Right cardiac atrium (tissue), 5 donors: ENCODE data around the gene VSX1. TPM values are rescaled to one million over a fixed set of nuclear protein-coding genes. Genes with fewer than 3 reads are reported as not detected.

Source experiments
- ATAC-seq, 2 donors: fragments of 200-7000 bp; cut with Tn5 transposase; one replicate each; pipeline versions ENCODE4 v1.8.0 to v1.9.1; 2020; ENCODE audit warnings: moderate library complexity in 2 of 2, mild to moderate bottlenecking in 1 of 2
- DNase-seq, 3 donors: peaks; one replicate each; pipeline ENCODE4 v3.0.0-alpha.2; 2020
- H3K27ac ChIP-seq: one replicate; pipeline ENCODE4 v1.5.1; 2013; ENCODE audit warnings: mild to moderate bottlenecking, low read length, control low read depth, moderate library complexity
- H3K27me3 ChIP-seq: one replicate; pipeline ENCODE4 v1.6.1; 2013; ENCODE audit not compliant: control insufficient read depth, insufficient read depth
- H3K4me1 ChIP-seq: one replicate; pipeline ENCODE4 v1.6.1; 2013; ENCODE audit warnings: low read length; ENCODE audit not compliant: control insufficient read depth, insufficient read depth
- H3K4me3 ChIP-seq: one replicate; pipeline ENCODE4 v1.5.1; 2013; ENCODE audit warnings: low read length, control low read depth
- H3K9me3 ChIP-seq: one replicate; pipeline ENCODE4 v1.6.1; 2013; ENCODE audit warnings: low read length; ENCODE audit not compliant: control insufficient read depth
- WGBS: extraction: QIAGEN DNeasy Blood & Tissue Kit; methylation state at CpG from one replicate; pipeline ENCODE4 v1.1.7; 2013; 5-methylcytosine and 5-hydroxymethylcytosine counted together
- intact Hi-C, 4 donors: fragments of 100-400 bp; cut with DNase I; formaldehyde crosslinking; loops; one replicate each; pipeline versions ENCODE4 v1.11.0 to v1.14.0; 2022 to 2023
- polyA plus RNA-seq: library from polyadenylated mRNA; stranded (reverse); fragments of 200-250 nt; gene quantifications from one replicate; pipeline ENCODE4 v1.2.3, GENCODE V29; 2013
- total RNA-seq, 4 donors: library from RNA; stranded (reverse); fragmentation: NEBNext Ultra II Directional; extraction: Animal tissue kit (Norgen Biotek cat#: 25700); gene quantifications; one replicate each; pipeline ENCODE4 v1.2.1, GENCODE V29; 2021
- donor health status: healthy with polysubstance abuse.
- donor health status: DM: no; HTN: yes; CAD: no.
- donor health status: DM: no; HTN: no; CAD: no.
- donor health status: DM: no; HTN: yes; CAD: no; lungs with severe emphysema.
- donor health status: DM: yes; HTN: yes; CAD: no.

VSX1 gene
- total and polyA plus RNA-seq, 5 donors = 0.27 to 0.44 TPM; not detected in 3

- ATAC-seq (peak; percentile 74 to 76), DNase-seq (peak in 1 of 3 donors; percentile 85)
- 25% methylated on average over 9 of the region's 9 CpGs for WGBS
- H3K4me1 ChIP-seq = peaks cover 6% of the 10 kb centered on the region
- H3K9me3 ChIP-seq = no peaks in the 10 kb centered on the region
- intact Hi-C loops = loop anchor here (1.0 to 2.0 kb wide), 4 partner anchors 69 to 71 kb away; no protein-coding TSS in a partner anchor
- H3K27ac ChIP-seq = no peak overlapping the region
- H3K4me3 ChIP-seq = no peak overlapping the region
- no peaks in the 10 kb centered on the region for H3K27me3 ChIP-seq
Measured at GRCh38 chr20:25065625-25066338, 16.2 kb downstream of the VSX1 start.

- Histone ChIP-seq H3K9me3 (no peaks in the 10 kb centered on the region), H3K27me3 (no peaks in the 10 kb centered on the region), H3K4me1 (peaks cover 6% of the 10 kb centered on the region), H3K27ac (no peak overlapping the region), H3K4me3 (no peak overlapping the region)
- peak in 1 of 2 donors; percentile 6 for ATAC-seq
- intact Hi-C loops = loop anchor here in 3 of 4 donors (1.0 to 2.0 kb wide), 3 partner anchors 68 to 71 kb away; no protein-coding TSS in a partner anchor
- no peak for DNase-seq
- WGBS = 69% methylated on average over 9 of the region's 9 CpGs
Measured at GRCh38 chr20:25065072-25065624, 16.8 kb downstream of the VSX1 start.

- Histone ChIP-seq H3K4me3 (no peak overlapping the region), H3K27me3 (no peaks in the 10 kb centered on the region), H3K9me3 (no peaks in the 10 kb centered on the region), H3K27ac (no peak overlapping the region), H3K4me1 (peaks cover 6% of the 10 kb centered on the region)
- no peak for DNase-seq
- intact Hi-C loops = loop anchor here in 3 of 4 donors (1.0 to 2.0 kb wide), 3 partner anchors 68 to 70 kb away; no protein-coding TSS in a partner anchor
- ATAC-seq = no peak
- WGBS = 85% methylated on average over 4 of the region's 4 CpGs
Measured at GRCh38 chr20:25064561-25065071, 17.3 kb downstream of the VSX1 start.

- ATAC-seq (no peak), DNase-seq (no peak)
- 96% methylated on average over 2 of the region's 2 CpGs for WGBS
- H3K4me1 ChIP-seq = peaks cover 6% of the 10 kb centered on the region
- H3K9me3 ChIP-seq = no peaks in the 10 kb centered on the region
- no peaks in the 10 kb centered on the region for H3K27me3 ChIP-seq
- intact Hi-C loops = loop anchor here in 1 of 4 donors (2.0 kb wide), 1 partner anchor 67 kb away; no protein-coding TSS in a partner anchor
- no peak overlapping the region for H3K27ac ChIP-seq
- H3K4me3 ChIP-seq = no peak overlapping the region
Measured at GRCh38 chr20:25063981-25064380, 18.0 kb downstream of the VSX1 start.

GRCh38 chr20:25063546-25063945, 18.4 kb downstream of the VSX1 start:
- Histone ChIP-seq H3K27ac (no peak overlapping the region), H3K4me3 (no peak overlapping the region), H3K4me1 (peaks cover 6% of the 10 kb centered on the region), H3K9me3 (no peaks in the 10 kb centered on the region), H3K27me3 (no peaks in the 10 kb centered on the region)
- intact Hi-C loops = no loop called here
- DNase-seq = no peak
- 74% methylated on average over 11 of the region's 11 CpGs for WGBS
- no peak for ATAC-seq

- H3K4me1 ChIP-seq = peaks cover 6% of the 10 kb centered on the region
- no peak overlapping the region for H3K27ac ChIP-seq
- 85% methylated on average over 7 of the region's 7 CpGs for WGBS
- no peak overlapping the region for H3K4me3 ChIP-seq
- intact Hi-C loops = no loop called here
- H3K27me3 ChIP-seq = no peaks in the 10 kb centered on the region
- no peaks in the 10 kb centered on the region for H3K9me3 ChIP-seq
- ATAC-seq (no peak), DNase-seq (no peak)
Measured at GRCh38 chr20:25062841-25063240, 19.1 kb downstream of the VSX1 start.

- Histone ChIP-seq H3K4me1 (peaks cover 6% of the 10 kb centered on the region), H3K9me3 (no peaks in the 10 kb centered on the region), H3K4me3 (no peak overlapping the region), H3K27me3 (no peaks in the 10 kb centered on the region), H3K27ac (no peak overlapping the region)
- 89% methylated on average over 15 of the region's 15 CpGs for WGBS
- ATAC-seq = no peak
- DNase-seq = no peak
- intact Hi-C loops = no loop called here
Measured at GRCh38 chr20:25061821-25062530, 20.0 kb downstream of the VSX1 start.

- DNase-seq (no peak), ATAC-seq (no peak)
- intact Hi-C loops = no loop called here
Measured at GRCh38 chr20:25061103-25061799, 20.7 kb downstream of the VSX1 start.

GRCh38 chr20:25059866-25060465, 22.0 kb downstream of the VSX1 start:
- no peak for DNase-seq
- H3K27me3 ChIP-seq = no peaks in the 10 kb centered on the region
- no peak overlapping the region for H3K27ac ChIP-seq
- intact Hi-C loops = no loop called here
- 90% methylated on average over 8 of the region's 8 CpGs for WGBS
- H3K4me3 ChIP-seq = no peak overlapping the region
- no peaks in the 10 kb centered on the region for H3K9me3 ChIP-seq
- no peak for ATAC-seq
- peaks cover 6% of the 10 kb centered on the region for H3K4me1 ChIP-seq

More at GRCh38 chr20:25061103-25061799, 20.7 kb downstream of the VSX1 start:
- WGBS = 86% methylated on average over 7 of the region's 7 CpGs
- H3K27me3 ChIP-seq = no peaks in the 10 kb centered on the region
- no peak overlapping the region for H3K4me3 ChIP-seq
- H3K9me3 ChIP-seq = no peaks in the 10 kb centered on the region
- peaks cover 4% of the 10 kb centered on the region for H3K4me1 ChIP-seq
- no peak overlapping the region for H3K27ac ChIP-seq
